Measurements from ENCODE around the gene PLET1.

Gene PLET1

GRCh38 chr11:112260490-112260889 is at the start of gene PLET1:
Gene PLET1 (minus strand): TSS chr11:112260860. CDS start chr11:112260589, 271 bp downstream.
- no peak for FAIRE-seq

GRCh38 chr11:112310419-112310818 is 49.8 kb upstream of the PLET1 start:
- FAIRE-seq: no peak

GRCh38 chr11:112308651-112309050 is 48.0 kb upstream of the PLET1 start:
- no peak for FAIRE-seq

- no peak for FAIRE-seq
Observed at GRCh38 chr11:112307616-112308015, 47.0 kb upstream of the PLET1 start.

- no peak for FAIRE-seq
Observed at GRCh38 chr11:112306230-112306629, 45.6 kb upstream of the PLET1 start.

GRCh38 chr11:112304914-112305313 is 44.3 kb upstream of the PLET1 start:
- no peak for FAIRE-seq

GRCh38 chr11:112303616-112304015 is 43.0 kb upstream of the PLET1 start:
- no peak for FAIRE-seq

- no peak for FAIRE-seq
Observed at GRCh38 chr11:112302226-112302868, 41.7 kb upstream of the PLET1 start.

GRCh38 chr11:112300094-112300786 is 39.6 kb upstream of the PLET1 start:
- no peak for FAIRE-seq

GRCh38 chr11:112298535-112298934 is 37.9 kb upstream of the PLET1 start:
- no peak for FAIRE-seq

GRCh38 chr11:112297248-112297866 is 36.7 kb upstream of the PLET1 start:
- no peak for FAIRE-seq

- no peak for FAIRE-seq
Observed at GRCh38 chr11:112296044-112296443, 35.4 kb upstream of the PLET1 start.

- FAIRE-seq: no peak
Observed at GRCh38 chr11:112294688-112295340, 34.2 kb upstream of the PLET1 start.

GRCh38 chr11:112293614-112294013 is 33.0 kb upstream of the PLET1 start:
- no peak for FAIRE-seq

GRCh38 chr11:112292785-112293407 is 32.2 kb upstream of the PLET1 start:
- FAIRE-seq: no peak

GRCh38 chr11:112292188-112292587 is 31.5 kb upstream of the PLET1 start:
- no peak for FAIRE-seq

- no peak for FAIRE-seq
Observed at GRCh38 chr11:112291191-112291590, 30.5 kb upstream of the PLET1 start.

GRCh38 chr11:112290493-112290850 is 29.8 kb upstream of the PLET1 start:
- no peak for FAIRE-seq

- FAIRE-seq: no peak
Observed at GRCh38 chr11:112289588-112290492, 29.2 kb upstream of the PLET1 start.

GRCh38 chr11:112288021-112288420 is 27.4 kb upstream of the PLET1 start:
- no peak for FAIRE-seq

- no peak for FAIRE-seq
Observed at GRCh38 chr11:112285841-112286311, 25.2 kb upstream of the PLET1 start.

- no peak for FAIRE-seq
Observed at GRCh38 chr11:112281726-112282125, 21.1 kb upstream of the PLET1 start.

Measured in G401.6 (cell line).